ENCODE measurements around the gene LYVE1.

Gene LYVE1

DNA sequence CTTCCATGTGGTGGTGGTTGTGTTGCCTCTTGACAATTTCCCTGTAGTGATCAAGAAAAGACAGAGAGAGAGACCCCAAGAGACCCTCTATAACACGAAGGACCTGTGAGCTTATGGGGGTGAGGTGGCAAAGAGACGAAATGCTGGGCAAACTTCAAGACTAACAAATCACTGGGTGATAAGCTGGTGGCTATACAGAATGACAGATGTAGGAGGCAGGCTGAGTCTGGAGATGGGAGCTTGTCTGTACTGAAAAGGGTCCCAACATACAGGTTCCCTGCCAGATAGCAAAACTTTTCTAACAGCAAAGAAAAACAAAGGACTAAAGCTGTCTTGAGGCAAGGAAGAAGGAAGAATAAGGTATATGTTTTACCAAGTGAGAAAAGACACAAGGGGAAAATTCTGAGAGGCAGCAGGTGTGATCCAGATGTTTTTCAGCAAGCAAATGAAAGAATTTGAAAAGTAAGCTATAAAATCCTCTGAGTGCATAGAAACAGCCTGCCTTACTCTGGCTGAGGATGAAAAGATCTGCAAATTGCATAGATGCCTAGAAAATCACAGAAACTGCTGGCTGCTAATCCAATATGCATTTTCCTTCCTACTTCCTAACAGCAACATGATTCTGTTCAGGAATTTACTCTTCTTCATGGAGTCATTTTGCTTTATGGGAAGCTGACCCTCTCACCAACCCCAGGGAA, 21.9 kb upstream of the LYVE1 start:
- no peak for DNase-seq

GRCh38 chr11:10588904-10589303, 20.4 kb upstream of the LYVE1 start:
- no peak for DNase-seq

DNA sequence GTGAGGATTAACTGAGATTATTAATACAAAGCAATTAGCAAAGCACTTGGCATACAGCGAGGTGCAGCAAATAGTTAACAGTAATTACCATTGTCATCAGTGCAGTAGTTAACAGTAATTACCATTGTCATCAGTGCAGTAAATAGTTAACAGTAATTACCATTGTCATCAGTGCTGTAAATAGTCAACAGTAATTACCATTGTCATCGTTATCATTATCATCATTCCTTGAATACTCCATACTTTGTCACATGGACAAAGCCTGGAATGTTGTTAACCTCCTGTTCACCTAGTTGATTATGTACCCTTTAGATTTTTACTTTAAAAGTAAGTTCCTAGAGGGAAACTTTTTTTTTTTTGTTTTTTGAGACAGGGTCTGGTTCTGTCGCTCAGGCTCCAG, 19.5 kb upstream of the LYVE1 start:
- no peak for DNase-seq

GRCh38 chr11:10587388-10587787, 18.9 kb upstream of the LYVE1 start:
- no peak for DNase-seq

GRCh38 chr11:10584071-10584501, 15.6 kb upstream of the LYVE1 start:
- DNase-seq = no peak

GRCh38 chr11:10581481-10582019, 13.1 kb upstream of the LYVE1 start:
- peak; percentile 67 for DNase-seq

DNA sequence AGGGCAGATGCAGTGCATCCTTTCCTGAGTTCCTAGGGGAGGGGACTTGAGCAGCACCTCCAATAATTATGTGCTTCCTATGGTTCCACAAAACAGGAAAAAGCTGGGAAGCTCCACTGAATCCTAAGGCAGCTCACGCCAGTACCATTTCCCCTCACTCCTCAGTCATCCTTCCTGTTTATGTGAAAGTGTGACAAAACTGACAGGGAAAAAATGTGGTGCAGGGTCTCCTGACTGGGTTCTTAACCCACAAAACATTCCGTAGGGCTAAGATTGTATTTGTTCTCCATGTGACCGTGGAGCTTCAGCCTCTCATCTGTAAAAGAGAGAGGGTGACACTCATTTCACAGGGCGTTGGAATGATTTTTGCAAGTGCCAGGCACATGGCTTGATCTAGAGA, 12.2 kb upstream of the LYVE1 start:
- DNase-seq = no peak

DNA sequence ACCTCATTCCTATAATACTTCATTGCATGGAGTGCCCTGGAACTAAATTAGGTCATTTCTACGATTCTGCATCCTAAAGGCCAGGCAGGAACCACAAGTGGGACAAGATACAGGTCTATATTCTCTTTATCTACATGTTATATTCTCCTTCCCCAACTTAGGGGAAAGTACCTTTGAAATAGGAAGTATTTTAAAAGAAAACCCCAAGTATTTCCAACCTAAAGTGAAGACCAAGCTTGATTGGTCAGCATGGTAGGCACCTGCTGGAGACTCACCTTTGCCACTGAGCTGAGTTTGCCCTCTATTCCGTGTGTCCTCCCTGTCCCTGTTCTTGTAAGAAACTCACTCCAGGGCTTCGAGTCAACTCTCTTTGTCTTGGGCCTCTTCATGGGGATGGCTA, 11.2 kb upstream of the LYVE1 start:
- DNase-seq = no peak

DNA sequence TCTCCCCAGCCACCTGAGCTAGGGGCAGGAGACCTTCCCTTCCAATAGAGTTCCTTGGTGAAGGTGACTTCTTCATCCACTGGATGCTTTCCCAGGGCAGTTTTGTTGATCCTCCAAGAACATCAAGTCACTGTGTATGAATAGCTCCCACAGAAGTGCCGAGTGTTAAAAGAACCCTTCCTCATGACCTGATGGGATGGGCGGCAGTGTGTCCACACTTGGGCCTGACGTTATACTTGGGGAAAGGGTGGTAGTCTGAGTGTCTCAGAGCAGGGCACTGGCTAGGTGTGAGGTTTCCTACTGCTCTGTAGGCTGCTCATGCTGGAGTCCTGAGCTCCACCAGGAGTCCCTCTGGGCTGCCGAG, 7.6 kb upstream of the LYVE1 start:
- no peak for DNase-seq

- no peak for DNase-seq
Measured at GRCh38 chr11:10575346-10576034, 7.0 kb upstream of the LYVE1 start.

DNA sequence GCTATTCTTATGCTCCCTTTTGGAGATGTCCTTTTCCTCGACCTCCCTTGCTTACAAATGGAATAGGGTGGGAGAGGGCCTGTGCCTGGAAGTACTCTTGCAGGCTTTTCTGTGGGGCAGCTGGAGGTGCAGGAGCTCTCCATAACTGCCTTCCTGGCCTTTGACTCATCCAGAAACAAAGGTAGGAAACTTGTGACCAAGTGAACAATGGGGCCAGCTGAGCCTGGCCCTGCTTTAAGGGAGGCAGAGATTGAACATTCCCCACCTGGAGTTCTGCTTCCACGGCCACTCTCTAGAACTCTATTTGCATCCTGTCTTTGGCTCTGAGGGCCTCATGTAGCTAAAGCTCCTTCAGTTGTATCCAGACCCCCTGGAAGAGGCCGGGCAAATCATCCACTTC, 5.1 kb upstream of the LYVE1 start:
- DNase-seq = no peak

DNA sequence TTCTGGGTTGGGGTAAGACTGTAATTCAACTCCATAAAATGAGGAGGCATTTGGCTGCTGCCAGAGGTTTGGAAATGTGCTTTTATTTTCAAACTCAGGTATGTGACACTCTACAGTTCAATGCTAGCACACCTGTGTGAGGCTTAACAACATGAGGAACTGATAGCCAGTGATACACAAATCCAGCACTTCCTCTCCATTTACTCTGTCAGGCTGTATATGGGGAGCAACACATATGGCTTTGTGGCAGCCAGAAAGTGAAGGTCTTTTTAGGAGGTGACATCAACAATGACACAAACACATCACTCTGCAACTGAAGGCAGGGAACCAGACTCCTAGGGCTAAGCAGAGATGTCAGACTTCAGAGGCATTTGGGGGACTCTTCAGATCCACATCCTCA, 4.6 kb upstream of the LYVE1 start:
- DNase-seq = peak; percentile 26

DNA sequence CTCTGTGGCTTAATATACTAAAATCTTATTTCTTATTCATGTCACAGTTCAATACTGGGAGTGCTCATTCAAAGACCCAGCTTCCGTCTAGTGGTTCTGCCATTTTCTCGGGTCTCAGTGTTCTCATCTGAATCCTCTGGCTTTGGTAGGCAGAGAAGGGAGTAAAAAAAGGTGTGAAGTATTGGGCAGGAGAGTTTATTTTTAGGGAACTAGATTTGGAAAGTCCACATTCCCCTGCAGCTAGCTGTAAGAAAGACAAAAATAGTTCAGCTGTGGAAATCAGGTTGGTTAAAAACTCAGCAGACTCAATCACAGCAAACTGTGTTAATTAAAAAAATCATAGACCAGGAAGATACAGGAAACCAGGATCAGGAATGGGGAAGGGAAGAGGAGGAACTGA, 4.1 kb upstream of the LYVE1 start:
- DNase-seq = no peak

GRCh38 chr11:10567446-10567845, 1.0 kb downstream of the LYVE1 start:
- DNase-seq = no peak

DNA sequence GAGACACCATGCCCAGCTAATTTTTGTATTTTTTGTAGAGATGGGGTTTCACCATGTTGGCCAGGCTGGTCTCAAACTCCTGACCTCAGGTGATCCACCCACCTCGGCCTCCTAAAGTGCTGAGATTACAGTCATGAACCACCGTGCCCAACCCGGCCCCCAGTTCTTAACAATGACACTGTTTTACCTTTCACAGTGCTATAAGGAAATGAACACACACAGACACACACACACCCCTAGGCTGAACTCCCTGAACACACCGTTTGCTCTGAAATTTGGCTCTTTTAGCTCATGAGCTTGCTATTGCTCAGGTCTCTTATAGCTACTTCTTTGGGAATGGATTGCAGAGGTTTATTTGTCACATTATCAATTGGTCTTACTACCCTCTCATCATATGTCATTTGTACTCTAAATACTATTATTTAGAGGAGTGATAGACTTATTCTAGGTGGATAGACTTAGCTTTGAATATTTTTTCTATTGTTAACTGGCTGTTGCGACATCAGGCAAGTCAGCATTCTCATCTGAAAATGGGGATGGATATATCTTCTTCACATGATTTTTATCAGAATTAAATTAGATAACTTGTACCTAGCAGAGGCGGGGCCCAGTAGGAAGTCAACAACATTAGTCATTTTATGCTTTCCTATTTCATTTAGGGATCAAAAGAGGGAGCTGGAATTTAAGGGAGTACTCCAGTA, 2.1 kb downstream of the LYVE1 start:
- no peak for DNase-seq

DNA sequence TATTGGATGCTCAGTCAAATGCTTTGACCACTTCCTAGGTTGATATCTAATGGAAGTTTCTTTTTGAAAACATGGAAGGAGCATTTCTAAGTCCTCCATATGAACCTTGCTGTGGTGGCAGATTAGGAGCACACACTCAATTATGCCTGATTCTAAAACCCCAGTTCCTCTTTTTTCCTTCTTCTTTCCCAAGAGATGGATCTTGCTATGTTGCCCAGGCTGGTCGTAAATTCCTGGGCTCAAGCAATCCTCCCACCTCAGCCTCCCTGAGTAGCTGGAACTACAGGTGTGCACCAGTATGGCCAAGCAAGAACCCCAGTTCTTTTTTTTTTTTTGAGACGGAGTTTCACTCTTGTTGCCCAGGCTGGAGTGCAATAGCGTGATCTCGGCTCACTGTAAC, 3.0 kb downstream of the LYVE1 start:
- DNase-seq = no peak

DNA sequence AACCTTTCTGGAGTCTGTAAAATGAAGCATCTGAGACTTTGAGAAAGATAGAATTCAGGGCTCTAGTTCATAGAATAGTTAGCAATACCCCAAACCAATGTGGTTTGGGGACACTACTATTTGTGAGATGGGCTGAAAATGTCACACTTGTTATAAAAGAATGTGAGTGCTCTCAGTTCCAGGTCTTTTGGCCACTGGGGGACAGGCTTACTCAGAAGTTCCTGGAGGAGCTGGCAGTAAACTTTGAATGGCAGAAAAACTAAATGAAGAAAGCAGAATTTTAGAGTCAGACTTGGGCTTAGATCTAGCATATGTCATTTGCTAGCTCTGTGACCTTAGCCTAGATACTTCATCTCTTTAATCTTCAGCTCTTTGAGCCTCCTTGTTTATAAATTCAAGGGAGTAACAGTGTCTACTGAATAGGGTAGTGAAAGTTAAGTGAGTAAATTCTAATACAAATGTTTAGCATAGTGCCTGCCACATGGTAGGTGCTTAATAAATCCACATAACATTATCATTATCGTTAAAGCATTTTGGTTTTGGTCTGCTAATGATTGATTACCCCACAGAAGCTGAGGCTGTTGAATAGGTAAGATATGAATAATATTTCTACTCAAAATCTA, 3.7 kb downstream of the LYVE1 start:
- DNase-seq = peak; percentile 22

GRCh38 chr11:10564030-10564429, 4.4 kb downstream of the LYVE1 start:
- DNase-seq = no peak

DNA sequence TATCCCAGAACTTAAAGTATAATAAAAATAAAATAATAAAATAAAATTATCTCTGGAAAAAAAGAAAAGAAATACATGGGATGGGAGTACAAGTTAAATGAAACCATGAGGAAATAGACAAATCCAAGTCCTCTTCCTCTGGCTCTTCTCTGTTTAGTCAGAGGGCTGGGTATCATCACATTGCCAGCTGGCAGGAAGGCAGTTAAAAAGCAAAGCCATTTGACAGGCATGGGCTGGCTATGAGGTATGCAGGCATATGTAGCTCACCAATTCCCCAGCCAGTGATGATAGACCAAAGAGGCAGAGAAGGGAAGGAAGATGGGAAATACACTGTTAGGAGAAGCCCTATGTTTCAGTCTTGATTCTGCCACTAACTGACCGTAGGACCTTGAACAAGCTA, 6.5 kb downstream of the LYVE1 start:
- DNase-seq = no peak

- no peak for DNase-seq
Measured at GRCh38 chr11:10561043-10561818, 7.2 kb downstream of the LYVE1 start.

GRCh38 chr11:10558288-10558687, 10.2 kb downstream of the LYVE1 start:
- no peak for DNase-seq

- no peak for DNase-seq
Measured at GRCh38 chr11:10556590-10556989, 11.9 kb downstream of the LYVE1 start.

Data from inflammatory macrophage treated with lipopolysaccharide for 4 hours (primary cell).